ENCODE data around the gene CARMIL1.

DNA sequence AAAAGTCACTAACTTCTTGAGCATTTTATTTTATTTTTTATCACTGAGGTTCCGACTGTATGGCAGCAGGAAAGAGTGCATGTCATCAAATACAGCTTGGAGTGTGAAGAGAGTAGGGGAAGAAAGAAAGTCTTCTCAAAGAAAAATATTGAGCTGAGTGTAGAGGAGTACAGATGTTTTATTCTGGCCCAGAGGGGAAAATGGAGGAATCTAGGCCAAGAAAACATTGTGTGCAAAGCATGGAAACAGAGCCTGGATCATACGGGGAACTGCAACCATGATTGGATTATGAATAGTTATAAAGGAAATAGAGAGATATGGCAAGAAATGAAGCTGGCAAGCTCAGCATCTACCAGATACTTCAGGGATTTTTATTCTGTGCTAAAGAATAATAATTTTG lies 268.6 kb downstream of the CARMIL1 start:
- TF ChIP-seq, protein P1, sequence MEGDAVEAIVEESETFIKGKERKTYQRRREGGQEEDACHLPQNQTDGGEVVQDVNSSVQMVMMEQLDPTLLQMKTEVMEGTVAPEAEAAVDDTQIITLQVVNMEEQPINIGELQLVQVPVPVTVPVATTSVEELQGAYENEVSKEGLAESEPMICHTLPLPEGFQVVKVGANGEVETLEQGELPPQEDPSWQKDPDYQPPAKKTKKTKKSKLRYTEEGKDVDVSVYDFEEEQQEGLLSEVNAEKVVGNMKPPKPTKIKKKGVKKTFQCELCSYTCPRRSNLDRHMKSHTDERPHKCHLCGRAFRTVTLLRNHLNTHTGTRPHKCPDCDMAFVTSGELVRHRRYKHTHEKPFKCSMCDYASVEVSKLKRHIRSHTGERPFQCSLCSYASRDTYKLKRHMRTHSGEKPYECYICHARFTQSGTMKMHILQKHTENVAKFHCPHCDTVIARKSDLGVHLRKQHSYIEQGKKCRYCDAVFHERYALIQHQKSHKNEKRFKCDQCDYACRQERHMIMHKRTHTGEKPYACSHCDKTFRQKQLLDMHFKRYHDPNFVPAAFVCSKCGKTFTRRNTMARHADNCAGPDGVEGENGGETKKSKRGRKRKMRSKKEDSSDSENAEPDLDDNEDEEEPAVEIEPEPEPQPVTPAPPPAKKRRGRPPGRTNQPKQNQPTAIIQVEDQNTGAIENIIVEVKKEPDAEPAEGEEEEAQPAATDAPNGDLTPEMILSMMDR (IDR thresholded peaks at IDR 0.05) = no peak
- TF ChIP-seq POLR2A (IDR thresholded peaks at IDR 0.05) (no peak), POLR2AphosphoS5 (IDR thresholded peaks at IDR 0.05) (no peak)

Measured in breast epithelium (tissue), 3 donors.